Nephron (organoid): ENCODE data around the gene DENND1C.

Experiments used
- H3K27ac Mint-ChIP-seq, 3 experiments: 2 replicates each; pipeline ENCODE4 v1.8.0; 2020; ENCODE audit warnings: mixed read lengths in 3 of 3, mild to moderate bottlenecking in 2 of 3, moderate library complexity in 1 of 3
- H3K27me3 Mint-ChIP-seq: 2 replicates; pipeline ENCODE4 v1.8.0; 2021; ENCODE audit warnings: low read depth, mild to moderate bottlenecking, moderate library complexity, mixed read lengths
- H3K36me3 Mint-ChIP-seq: 2 replicates; pipeline ENCODE4 v1.8.0; 2020; ENCODE audit warnings: low read depth, mixed read lengths
- H3K4me1 Mint-ChIP-seq: 2 replicates; pipeline ENCODE4 v1.8.0; 2020; ENCODE audit warnings: mixed read lengths
- H3K4me3 Mint-ChIP-seq, 3 experiments: 2 replicates each; pipeline ENCODE4 v1.8.0; 2020; ENCODE audit warnings: mild to moderate bottlenecking in 3 of 3, mixed read lengths in 3 of 3, moderate library complexity in 2 of 3
- H3K9me3 Mint-ChIP-seq: 2 replicates; pipeline ENCODE4 v1.8.0; 2020; ENCODE audit warnings: mixed read lengths
- CTCF ChIP-seq, 3 experiments: fragments of 200-600 bp; sonication (generic); IDR thresholded peaks; one replicate each; pipeline ENCODE4 v1.5.0; 2021; ENCODE audit warnings: antibody characterized with exemption in 3 of 3; ENCODE audit not compliant: unreplicated experiment in 3 of 3

The DENND1C gene

DNA sequence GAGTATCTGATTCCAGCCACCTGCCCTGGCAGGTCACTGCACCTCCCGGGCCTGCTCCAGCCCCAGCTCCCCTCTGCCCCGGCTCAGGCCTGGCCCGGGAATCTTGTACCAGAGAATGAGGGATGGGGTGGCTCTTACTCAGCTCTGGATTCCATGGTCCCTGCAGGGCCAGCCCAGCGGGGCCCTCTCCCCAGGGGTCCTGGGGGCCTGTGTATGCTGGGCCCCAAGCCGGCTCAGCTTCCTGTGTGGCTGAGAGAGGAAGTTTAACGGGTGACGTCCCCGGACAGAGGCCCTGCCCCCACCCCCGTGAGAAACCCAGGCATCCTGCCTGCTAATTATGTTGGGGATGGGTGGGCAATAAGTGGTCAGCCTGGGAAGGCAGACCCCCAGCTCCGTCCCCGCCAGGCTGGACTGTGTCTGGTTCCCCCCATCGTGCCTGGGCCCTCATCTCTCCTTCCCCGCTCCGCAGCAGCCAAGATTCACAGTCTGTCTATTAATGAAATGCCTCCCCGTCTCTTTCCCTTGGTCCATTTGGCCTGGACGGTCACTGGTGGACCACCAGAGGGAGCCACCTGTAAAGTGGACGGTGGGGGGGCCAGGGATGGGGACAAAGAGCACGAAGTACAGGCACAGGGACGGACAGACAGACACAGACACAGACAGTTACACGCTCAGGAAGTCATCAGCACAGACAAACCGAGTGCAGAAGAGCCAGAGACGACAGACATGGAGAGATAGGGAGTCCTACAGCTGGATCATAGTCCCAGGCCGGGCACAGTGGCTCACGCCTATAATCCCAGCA lies at the start of gene DENND1C:
Gene DENND1C, minus strand, starts transcription at position 247 of the 802 bp plus-strand sequence. Its CDS starts 92 bp downstream, at position 155.
- no peak within 1 kb of the TSS for H3K27ac Mint-ChIP-seq
- H3K9me3 Mint-ChIP-seq: no peaks in the 10 kb centered on the region
- no peaks in the 10 kb centered on the region for H3K4me1 Mint-ChIP-seq
- TF ChIP-seq CTCF (IDR thresholded peaks at IDR 0.05; ENCODE audit: unreplicated experiment in 3 of 3): peak; percentile 26 to 55 (median 30)
- H3K27me3 Mint-ChIP-seq: peaks cover 15% of the 10 kb centered on the region
- H3K36me3 Mint-ChIP-seq: no peaks in the 10 kb centered on the region
- no peak within 1 kb of the TSS for H3K4me3 Mint-ChIP-seq

DNA sequence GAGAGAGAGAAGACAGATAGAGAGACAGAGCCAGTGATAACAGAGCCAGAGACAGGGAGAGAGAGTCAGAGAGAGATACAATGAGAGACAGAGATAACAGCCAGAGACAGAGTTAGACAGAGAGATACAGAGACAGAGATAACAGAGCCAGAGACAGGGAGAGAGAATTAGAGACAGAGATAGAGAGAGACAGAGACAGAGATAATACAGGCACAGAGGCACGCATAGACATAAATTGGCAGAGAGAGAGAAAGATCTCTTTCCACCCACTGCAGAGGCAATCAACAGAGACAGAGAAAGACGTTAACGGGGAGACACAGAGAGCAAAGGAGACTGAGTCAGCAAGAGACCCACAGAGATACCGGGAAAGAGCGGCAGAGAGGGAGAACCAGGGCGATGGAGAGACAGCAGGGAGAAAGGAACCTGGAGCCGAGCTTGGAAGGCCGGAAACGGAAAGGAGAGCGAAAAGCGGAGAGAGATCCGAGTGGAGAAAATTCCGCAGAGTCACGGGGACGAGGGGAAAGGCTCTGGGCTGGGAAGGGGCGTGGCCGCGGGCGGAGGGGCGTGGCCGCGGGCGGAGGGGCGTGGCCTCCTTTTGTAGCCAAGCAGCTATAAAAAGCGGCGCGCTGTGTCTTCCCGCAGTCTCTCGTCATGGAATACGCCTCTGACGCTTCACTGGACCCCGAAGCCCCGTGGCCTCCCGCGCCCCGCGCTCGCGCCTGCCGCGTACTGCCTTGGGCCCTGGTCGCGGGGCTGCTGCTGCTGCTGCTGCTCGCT lies 49.0 kb upstream of the DENND1C start, which contains the start of gene TNFSF9:
Gene TNFSF9, plus strand, starts transcription at position 641 of the 777 bp plus-strand sequence. Its CDS starts 11 bp downstream, at position 652.
- Mint-ChIP-seq H3K9me3 (peaks cover 6% of the 10 kb centered on the region), H3K36me3 (no peaks in the 10 kb centered on the region), H3K4me1 (peaks cover 28% of the 10 kb centered on the region), H3K27me3 (peaks cover 66% of the 10 kb centered on the region), H3K27ac (peak within 1 kb of the TSS; percentile 3 to 66 (median 35)), H3K4me3 (peak within 1 kb of the TSS; percentile 86 to 89 (median 88))
- no peak for TF ChIP-seq CTCF (IDR thresholded peaks at IDR 0.05; ENCODE audit: unreplicated experiment in 3 of 3)

DNA sequence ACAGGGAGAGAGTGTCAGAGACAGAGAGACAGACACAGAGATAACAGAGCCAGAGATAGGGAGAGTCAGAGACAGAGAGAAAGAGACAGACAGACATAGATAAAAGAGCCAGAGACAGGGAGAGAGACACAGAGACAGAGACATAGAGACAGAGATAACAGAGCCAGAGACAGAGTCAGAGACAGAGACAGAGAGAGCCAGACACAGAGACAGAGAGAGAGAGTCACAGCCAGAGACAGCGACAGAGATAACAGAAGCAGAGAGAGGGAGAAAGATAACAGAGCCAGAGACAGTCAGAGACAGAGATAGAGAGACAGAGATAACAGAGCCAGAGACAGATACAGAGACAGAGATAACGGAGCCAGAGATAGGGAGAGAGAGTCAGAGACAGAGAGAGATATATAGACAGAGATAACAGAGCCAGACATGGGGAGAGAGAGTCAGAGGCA lies 48.4 kb upstream of the DENND1C start:
- peaks cover 60% of the 10 kb centered on the region for H3K27me3 Mint-ChIP-seq
- no peak for TF ChIP-seq CTCF (IDR thresholded peaks at IDR 0.05; ENCODE audit: unreplicated experiment in 3 of 3)
- H3K36me3 Mint-ChIP-seq: no peaks in the 10 kb centered on the region
- H3K9me3 Mint-ChIP-seq: peaks cover 4% of the 10 kb centered on the region
- peaks cover 28% of the 10 kb centered on the region for H3K4me1 Mint-ChIP-seq
- H3K27ac Mint-ChIP-seq: peak overlapping the region in 2 of 3 experiments; percentile 3 to 66
- peak overlapping the region; percentile 86 to 89 (median 88) for H3K4me3 Mint-ChIP-seq

GRCh38 chr19:6529351-6529750 lies 47.8 kb upstream of the DENND1C start:
- H3K4me1 Mint-ChIP-seq: peaks cover 28% of the 10 kb centered on the region
- TF ChIP-seq CTCF (IDR thresholded peaks at IDR 0.05; ENCODE audit: unreplicated experiment in 3 of 3): no peak
- H3K27me3 Mint-ChIP-seq: peaks cover 54% of the 10 kb centered on the region
- H3K27ac Mint-ChIP-seq: peak overlapping the region in 2 of 3 experiments; percentile 5 to 53
- H3K4me3 Mint-ChIP-seq: peak overlapping the region; percentile 86 to 89 (median 88)
- H3K36me3 Mint-ChIP-seq: no peaks in the 10 kb centered on the region
- peaks cover 4% of the 10 kb centered on the region for H3K9me3 Mint-ChIP-seq

DNA sequence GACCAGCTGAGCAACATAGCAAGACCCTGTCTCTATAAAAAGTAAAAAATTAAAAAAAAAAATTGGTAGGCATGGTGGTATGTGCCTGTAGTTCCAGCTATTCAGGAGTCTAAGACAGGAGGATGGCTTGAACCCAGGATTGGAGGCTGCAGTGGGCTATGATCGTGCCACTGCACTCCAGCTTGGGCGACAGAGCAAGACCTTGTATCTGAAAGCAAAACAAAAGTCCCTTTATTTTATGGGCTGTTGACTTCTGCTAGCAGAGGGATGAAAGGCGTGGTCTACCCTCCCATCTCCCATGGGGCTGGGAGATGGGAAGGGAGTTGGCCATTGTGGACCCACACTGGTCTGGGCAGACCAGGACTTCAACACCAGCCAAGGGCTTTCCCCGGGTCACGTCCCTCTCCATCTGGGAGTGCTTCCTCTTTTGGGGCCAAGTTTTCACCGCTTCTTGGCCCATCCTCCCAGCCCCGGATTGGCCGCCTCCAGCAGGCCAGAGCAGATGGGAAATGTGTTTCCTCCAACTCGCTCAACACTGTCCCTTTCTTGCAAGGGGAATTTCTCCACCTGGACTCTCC lies 47.0 kb upstream of the DENND1C start:
- Mint-ChIP-seq H3K27me3 (peaks cover 47% of the 10 kb centered on the region), H3K9me3 (peaks cover 4% of the 10 kb centered on the region), H3K4me1 (peaks cover 25% of the 10 kb centered on the region), H3K27ac (no peak overlapping the region), H3K36me3 (no peaks in the 10 kb centered on the region), H3K4me3 (peak overlapping the region in 1 of 3 experiments; percentile 39)
- no peak for TF ChIP-seq CTCF (IDR thresholded peaks at IDR 0.05; ENCODE audit: unreplicated experiment in 3 of 3)
